ENCODE measurements around the gene DIAPH2. TPM values are rescaled to one million over a fixed set of nuclear protein-coding genes. Genes with fewer than 3 reads are reported as not detected.

The DIAPH2 gene
- total RNA-seq, 1 experiment from 2014 or later, result 15.9 TPM

DNA sequence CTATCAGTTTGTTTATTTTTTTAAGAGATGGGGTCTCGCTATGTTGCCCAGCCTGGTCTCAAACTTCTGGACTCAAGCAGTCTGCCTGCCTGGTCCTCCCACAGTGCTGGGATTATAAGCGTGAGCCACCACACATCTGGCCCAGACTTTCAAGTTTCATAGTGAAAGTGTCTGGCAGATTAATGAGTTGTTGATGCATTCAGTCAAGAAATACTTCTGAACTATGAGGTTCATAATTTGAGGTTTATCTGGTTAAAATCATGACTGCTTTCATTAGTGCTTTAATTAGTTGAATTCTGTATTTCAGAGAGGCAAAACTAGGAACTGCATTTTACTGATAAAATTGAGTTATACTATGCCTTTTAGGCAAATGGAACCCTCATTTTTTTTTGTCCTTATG is 837.7 kb downstream of the DIAPH2 start:
- ATAC-seq, result no peak
- POLR2A ChIA-PET, result no interaction called here
- Mint-ChIP-seq H3K9me3 (no peaks in the 10 kb centered on the region), H3K4me3 (no peak overlapping the region), H3K4me1 (peaks cover 12% of the 10 kb centered on the region), H3K36me3 (no peaks in the 10 kb centered on the region), H3K27me3 (ENCODE audit: low read depth) (no peaks in the 10 kb centered on the region; the same call in 1 of the 2 replicates), H3K27ac (no peak overlapping the region)
- CTCF ChIA-PET, result no interaction called here
- DNase-seq (ENCODE audit: low spot score), result no peak
- TF ChIP-seq ZNF423 (CRISPR knock-in tag; IDR thresholded peaks at IDR 0.05) (no peak), NR1H2 (CRISPR knock-in tag; IDR thresholded peaks at IDR 0.05) (no peak), IRF2 (CRISPR knock-in tag; IDR thresholded peaks at IDR 0.05; ENCODE audit: borderline replicate concordance, low read depth) (no peak), PRRX2 (CRISPR knock-in tag; IDR thresholded peaks at IDR 0.05) (no peak), ETV6 (CRISPR knock-in tag; IDR thresholded peaks at IDR 0.05) (no peak), NFATC4 (CRISPR knock-in tag; IDR thresholded peaks at IDR 0.05) (no peak), CREB1 (CRISPR knock-in tag; IDR thresholded peaks at IDR 0.05) (no peak), NR3C1 (CRISPR knock-in tag; conservative IDR thresholded peaks at IDR 0.05; ENCODE audit: low read depth) (no peak), JUN (CRISPR knock-in tag; IDR thresholded peaks at IDR 0.05) (no peak), ELF4 (CRISPR knock-in tag; IDR thresholded peaks at IDR 0.05; ENCODE audit: low read depth) (no peak)
- TF ChIP-seq, protein P1, sequence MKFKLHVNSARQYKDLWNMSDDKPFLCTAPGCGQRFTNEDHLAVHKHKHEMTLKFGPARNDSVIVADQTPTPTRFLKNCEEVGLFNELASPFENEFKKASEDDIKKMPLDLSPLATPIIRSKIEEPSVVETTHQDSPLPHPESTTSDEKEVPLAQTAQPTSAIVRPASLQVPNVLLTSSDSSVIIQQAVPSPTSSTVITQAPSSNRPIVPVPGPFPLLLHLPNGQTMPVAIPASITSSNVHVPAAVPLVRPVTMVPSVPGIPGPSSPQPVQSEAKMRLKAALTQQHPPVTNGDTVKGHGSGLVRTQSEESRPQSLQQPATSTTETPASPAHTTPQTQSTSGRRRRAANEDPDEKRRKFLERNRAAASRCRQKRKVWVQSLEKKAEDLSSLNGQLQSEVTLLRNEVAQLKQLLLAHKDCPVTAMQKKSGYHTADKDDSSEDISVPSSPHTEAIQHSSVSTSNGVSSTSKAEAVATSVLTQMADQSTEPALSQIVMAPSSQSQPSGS (CRISPR knock-in tag; IDR thresholded peaks at IDR 0.05; ENCODE audit: borderline replicate concordance, low read depth), result no peak
- TF ChIP-seq, protein P2, sequence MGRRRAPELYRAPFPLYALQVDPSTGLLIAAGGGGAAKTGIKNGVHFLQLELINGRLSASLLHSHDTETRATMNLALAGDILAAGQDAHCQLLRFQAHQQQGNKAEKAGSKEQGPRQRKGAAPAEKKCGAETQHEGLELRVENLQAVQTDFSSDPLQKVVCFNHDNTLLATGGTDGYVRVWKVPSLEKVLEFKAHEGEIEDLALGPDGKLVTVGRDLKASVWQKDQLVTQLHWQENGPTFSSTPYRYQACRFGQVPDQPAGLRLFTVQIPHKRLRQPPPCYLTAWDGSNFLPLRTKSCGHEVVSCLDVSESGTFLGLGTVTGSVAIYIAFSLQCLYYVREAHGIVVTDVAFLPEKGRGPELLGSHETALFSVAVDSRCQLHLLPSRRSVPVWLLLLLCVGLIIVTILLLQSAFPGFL (CRISPR knock-in tag; IDR thresholded peaks at IDR 0.05; ENCODE audit: borderline replicate concordance), result no peak
- TF ChIP-seq, protein P3, sequence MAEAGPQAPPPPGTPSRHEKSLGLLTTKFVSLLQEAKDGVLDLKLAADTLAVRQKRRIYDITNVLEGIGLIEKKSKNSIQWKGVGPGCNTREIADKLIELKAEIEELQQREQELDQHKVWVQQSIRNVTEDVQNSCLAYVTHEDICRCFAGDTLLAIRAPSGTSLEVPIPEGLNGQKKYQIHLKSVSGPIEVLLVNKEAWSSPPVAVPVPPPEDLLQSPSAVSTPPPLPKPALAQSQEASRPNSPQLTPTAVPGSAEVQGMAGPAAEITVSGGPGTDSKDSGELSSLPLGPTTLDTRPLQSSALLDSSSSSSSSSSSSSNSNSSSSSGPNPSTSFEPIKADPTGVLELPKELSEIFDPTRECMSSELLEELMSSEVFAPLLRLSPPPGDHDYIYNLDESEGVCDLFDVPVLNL (CRISPR knock-in tag; IDR thresholded peaks at IDR 0.05; ENCODE audit: borderline replicate concordance, low read depth), result no peak
- TF ChIP-seq, protein P4, sequence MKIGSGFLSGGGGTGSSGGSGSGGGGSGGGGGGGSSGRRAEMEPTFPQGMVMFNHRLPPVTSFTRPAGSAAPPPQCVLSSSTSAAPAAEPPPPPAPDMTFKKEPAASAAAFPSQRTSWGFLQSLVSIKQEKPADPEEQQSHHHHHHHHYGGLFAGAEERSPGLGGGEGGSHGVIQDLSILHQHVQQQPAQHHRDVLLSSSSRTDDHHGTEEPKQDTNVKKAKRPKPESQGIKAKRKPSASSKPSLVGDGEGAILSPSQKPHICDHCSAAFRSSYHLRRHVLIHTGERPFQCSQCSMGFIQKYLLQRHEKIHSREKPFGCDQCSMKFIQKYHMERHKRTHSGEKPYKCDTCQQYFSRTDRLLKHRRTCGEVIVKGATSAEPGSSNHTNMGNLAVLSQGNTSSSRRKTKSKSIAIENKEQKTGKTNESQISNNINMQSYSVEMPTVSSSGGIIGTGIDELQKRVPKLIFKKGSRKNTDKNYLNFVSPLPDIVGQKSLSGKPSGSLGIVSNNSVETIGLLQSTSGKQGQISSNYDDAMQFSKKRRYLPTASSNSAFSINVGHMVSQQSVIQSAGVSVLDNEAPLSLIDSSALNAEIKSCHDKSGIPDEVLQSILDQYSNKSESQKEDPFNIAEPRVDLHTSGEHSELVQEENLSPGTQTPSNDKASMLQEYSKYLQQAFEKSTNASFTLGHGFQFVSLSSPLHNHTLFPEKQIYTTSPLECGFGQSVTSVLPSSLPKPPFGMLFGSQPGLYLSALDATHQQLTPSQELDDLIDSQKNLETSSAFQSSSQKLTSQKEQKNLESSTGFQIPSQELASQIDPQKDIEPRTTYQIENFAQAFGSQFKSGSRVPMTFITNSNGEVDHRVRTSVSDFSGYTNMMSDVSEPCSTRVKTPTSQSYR (CRISPR knock-in tag; IDR thresholded peaks at IDR 0.05), result no peak
- TF ChIP-seq, protein P5, sequence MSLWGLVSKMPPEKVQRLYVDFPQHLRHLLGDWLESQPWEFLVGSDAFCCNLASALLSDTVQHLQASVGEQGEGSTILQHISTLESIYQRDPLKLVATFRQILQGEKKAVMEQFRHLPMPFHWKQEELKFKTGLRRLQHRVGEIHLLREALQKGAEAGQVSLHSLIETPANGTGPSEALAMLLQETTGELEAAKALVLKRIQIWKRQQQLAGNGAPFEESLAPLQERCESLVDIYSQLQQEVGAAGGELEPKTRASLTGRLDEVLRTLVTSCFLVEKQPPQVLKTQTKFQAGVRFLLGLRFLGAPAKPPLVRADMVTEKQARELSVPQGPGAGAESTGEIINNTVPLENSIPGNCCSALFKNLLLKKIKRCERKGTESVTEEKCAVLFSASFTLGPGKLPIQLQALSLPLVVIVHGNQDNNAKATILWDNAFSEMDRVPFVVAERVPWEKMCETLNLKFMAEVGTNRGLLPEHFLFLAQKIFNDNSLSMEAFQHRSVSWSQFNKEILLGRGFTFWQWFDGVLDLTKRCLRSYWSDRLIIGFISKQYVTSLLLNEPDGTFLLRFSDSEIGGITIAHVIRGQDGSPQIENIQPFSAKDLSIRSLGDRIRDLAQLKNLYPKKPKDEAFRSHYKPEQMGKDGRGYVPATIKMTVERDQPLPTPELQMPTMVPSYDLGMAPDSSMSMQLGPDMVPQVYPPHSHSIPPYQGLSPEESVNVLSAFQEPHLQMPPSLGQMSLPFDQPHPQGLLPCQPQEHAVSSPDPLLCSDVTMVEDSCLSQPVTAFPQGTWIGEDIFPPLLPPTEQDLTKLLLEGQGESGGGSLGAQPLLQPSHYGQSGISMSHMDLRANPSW (CRISPR knock-in tag; conservative IDR thresholded peaks at IDR 0.05; ENCODE audit: low read depth), result no peak

DNA sequence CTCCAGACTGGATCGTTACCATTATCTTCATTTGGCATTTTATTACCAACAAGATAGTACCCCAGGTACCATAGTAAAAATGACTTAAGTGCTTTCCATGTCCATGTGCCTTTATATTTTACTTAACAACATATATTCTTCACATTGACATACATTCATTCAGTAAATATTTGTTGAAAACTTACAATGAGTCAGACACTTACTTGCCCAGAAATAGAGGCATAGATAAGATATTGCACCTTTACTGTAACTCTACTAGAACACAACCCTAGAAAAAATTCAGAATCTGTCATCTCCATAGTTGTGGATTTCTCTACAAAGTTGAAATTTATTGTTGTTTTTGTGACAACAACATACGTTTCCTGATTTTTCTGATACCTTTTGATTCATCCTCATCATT is 839.7 kb downstream of the DIAPH2 start:
- peaks cover 15% of the 10 kb centered on the region for H3K36me3 Mint-ChIP-seq
- ATAC-seq (no peak), DNase-seq (ENCODE audit: low spot score) (no peak)
- no peaks in the 10 kb centered on the region; the same call in 1 of the 2 replicates for H3K27me3 Mint-ChIP-seq (ENCODE audit: low read depth)
- H3K27ac Mint-ChIP-seq, result no peak overlapping the region
- ChIA-PET POLR2A (no interaction called here), CTCF (no interaction called here)
- H3K4me1 Mint-ChIP-seq, result peaks cover 12% of the 10 kb centered on the region
- H3K9me3 Mint-ChIP-seq, result peaks cover 15% of the 10 kb centered on the region
- no peak overlapping the region for H3K4me3 Mint-ChIP-seq
- TF ChIP-seq, protein P6, sequence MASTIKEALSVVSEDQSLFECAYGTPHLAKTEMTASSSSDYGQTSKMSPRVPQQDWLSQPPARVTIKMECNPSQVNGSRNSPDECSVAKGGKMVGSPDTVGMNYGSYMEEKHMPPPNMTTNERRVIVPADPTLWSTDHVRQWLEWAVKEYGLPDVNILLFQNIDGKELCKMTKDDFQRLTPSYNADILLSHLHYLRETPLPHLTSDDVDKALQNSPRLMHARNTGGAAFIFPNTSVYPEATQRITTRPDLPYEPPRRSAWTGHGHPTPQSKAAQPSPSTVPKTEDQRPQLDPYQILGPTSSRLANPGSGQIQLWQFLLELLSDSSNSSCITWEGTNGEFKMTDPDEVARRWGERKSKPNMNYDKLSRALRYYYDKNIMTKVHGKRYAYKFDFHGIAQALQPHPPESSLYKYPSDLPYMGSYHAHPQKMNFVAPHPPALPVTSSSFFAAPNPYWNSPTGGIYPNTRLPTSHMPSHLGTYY (CRISPR knock-in tag; IDR thresholded peaks at IDR 0.05), result no peak
- TF ChIP-seq, protein P7, sequence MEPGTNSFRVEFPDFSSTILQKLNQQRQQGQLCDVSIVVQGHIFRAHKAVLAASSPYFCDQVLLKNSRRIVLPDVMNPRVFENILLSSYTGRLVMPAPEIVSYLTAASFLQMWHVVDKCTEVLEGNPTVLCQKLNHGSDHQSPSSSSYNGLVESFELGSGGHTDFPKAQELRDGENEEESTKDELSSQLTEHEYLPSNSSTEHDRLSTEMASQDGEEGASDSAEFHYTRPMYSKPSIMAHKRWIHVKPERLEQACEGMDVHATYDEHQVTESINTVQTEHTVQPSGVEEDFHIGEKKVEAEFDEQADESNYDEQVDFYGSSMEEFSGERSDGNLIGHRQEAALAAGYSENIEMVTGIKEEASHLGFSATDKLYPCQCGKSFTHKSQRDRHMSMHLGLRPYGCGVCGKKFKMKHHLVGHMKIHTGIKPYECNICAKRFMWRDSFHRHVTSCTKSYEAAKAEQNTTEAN (CRISPR knock-in tag; IDR thresholded peaks at IDR 0.05), result no peak
- TF ChIP-seq NR3C1 (CRISPR knock-in tag; conservative IDR thresholded peaks at IDR 0.05; ENCODE audit: low read depth) (no peak), NFATC4 (CRISPR knock-in tag; IDR thresholded peaks at IDR 0.05) (no peak)
- TF ChIP-seq, protein P8, sequence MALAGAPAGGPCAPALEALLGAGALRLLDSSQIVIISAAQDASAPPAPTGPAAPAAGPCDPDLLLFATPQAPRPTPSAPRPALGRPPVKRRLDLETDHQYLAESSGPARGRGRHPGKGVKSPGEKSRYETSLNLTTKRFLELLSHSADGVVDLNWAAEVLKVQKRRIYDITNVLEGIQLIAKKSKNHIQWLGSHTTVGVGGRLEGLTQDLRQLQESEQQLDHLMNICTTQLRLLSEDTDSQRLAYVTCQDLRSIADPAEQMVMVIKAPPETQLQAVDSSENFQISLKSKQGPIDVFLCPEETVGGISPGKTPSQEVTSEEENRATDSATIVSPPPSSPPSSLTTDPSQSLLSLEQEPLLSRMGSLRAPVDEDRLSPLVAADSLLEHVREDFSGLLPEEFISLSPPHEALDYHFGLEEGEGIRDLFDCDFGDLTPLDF (CRISPR knock-in tag; IDR thresholded peaks at IDR 0.05), result no peak
- TF ChIP-seq, protein P9, sequence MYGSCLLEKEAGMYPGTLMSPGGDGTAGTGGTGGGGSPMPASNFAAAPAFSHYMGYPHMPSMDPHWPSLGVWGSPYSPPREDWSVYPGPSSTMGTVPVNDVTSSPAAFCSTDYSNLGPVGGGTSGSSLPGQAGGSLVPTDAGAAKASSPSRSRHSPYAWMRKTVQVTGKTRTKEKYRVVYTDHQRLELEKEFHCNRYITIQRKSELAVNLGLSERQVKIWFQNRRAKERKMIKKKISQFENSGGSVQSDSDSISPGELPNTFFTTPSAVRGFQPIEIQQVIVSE (CRISPR knock-in tag; IDR thresholded peaks at IDR 0.05; ENCODE audit: borderline replicate concordance), result no peak
